GM12878 (cell line): ENCODE measurements around the gene PPP6R1.

Experiments used
- EP300 ChIP-seq, 2 experiments: fragments of 150-350 bp in 1 of 2; IDR thresholded peaks; 2 replicates each; pipeline ENCODE4 v1.6.1; 2011 to 2012; ENCODE audit warnings: low read depth in 2 of 2, low read length in 2 of 2, borderline replicate concordance in 1 of 2, improper control_type of control experiment in 1 of 2, inconsistent platforms in 1 of 2; ENCODE audit not compliant: control insufficient read depth in 1 of 2
- RAD51 ChIP-seq: fragments of 450-650 bp; IDR thresholded peaks from 2 replicates; pipeline ENCODE4 v1.6.1; 2016; ENCODE audit warnings: moderate library complexity, mild to moderate bottlenecking, inconsistent platforms
- RBBP5 ChIP-seq: fragments of 200-600 bp; sonication (generic); conservative IDR thresholded peaks from 2 replicates; pipeline ENCODE4 v1.6.1; 2016
- SPI1 ChIP-seq: IDR thresholded peaks from 2 replicates; pipeline ENCODE4 v1.6.1; 2011; ENCODE audit warnings: low read depth, mild to moderate bottlenecking, low read length, moderate library complexity, borderline replicate concordance; ENCODE audit not compliant: insufficient read depth
- SRF ChIP-seq, 2 experiments: IDR thresholded peaks; 2 replicates each; pipeline ENCODE4 v1.6.1; 2011; ENCODE audit warnings: low read depth in 2 of 2, low read length in 2 of 2, mild to moderate bottlenecking in 1 of 2, moderate library complexity in 1 of 2
- TAF1 ChIP-seq: IDR thresholded peaks from 2 replicates; pipeline ENCODE4 v1.6.1; 2011; ENCODE audit warnings: mild to moderate bottlenecking, low read depth, low read length, borderline replicate concordance
- TF ChIP-seq, protein P1 (sequence below), 3 experiments: IDR thresholded peaks in 2 of 3; conservative IDR thresholded peaks in 1 of 3; 2 replicates each; pipeline ENCODE4 v1.5.1; 2011; ENCODE audit warnings: low read depth in 3 of 3, low read length in 3 of 3, mild to moderate bottlenecking in 3 of 3, control low read depth in 2 of 3, moderate library complexity in 2 of 3, inconsistent platforms in 1 of 3, mixed read lengths in 1 of 3; ENCODE audit not compliant: control insufficient read depth in 2 of 3, insufficient read depth in 1 of 3; ENCODE audit errors: extremely low read depth in 1 of 3

DNA sequence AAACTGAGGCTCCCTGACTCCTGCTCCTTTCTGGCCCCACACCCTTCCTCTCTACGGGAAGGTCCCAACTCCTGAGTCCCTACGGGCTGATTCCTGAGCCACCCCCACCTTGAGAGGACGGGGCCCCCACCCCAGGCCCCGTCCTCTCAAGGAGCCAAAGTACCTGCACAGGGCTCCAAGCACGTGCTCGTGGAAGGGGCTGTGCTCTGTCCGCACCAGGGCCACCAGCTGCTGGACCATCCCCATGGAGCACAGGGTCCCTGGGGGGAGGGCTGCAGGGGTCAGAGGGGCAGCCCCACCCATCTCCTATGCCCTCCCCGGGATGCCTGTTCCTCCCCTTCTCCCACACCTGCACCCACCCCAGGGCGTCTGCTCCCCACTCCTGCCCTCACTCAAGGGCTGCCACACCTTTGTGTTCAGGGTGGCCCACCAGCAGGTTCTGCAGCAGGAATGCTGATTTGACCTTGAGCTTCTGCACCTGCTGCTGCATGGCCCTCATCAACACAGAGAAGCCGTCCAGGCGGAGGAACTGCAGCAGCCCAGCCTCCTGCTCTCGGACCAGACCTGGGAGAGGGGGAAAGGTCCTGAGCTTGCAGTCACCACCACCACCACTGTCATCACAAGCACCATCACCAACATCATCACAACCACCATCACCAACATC is 7.0 kb upstream of the PPP6R1 start:
- TF ChIP-seq RAD51 (no peak), RBBP5 (no peak), SRF (IDR thresholded peaks at IDR 0.05; ENCODE audit: low read depth in 2 of 2, low read length in 2 of 2) (no peak), TAF1 (no peak), SPI1 (no peak), EP300 (IDR thresholded peaks at IDR 0.05; ENCODE audit: borderline replicate concordance in 1 of 2, control insufficient read depth in 1 of 2, low read depth in 2 of 2, low read length in 2 of 2) (no peak)
- TF ChIP-seq, protein P1, sequence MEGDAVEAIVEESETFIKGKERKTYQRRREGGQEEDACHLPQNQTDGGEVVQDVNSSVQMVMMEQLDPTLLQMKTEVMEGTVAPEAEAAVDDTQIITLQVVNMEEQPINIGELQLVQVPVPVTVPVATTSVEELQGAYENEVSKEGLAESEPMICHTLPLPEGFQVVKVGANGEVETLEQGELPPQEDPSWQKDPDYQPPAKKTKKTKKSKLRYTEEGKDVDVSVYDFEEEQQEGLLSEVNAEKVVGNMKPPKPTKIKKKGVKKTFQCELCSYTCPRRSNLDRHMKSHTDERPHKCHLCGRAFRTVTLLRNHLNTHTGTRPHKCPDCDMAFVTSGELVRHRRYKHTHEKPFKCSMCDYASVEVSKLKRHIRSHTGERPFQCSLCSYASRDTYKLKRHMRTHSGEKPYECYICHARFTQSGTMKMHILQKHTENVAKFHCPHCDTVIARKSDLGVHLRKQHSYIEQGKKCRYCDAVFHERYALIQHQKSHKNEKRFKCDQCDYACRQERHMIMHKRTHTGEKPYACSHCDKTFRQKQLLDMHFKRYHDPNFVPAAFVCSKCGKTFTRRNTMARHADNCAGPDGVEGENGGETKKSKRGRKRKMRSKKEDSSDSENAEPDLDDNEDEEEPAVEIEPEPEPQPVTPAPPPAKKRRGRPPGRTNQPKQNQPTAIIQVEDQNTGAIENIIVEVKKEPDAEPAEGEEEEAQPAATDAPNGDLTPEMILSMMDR (IDR thresholded peaks at IDR 0.05 in 2 of 3, conservative IDR thresholded peaks at IDR 0.05 in 1 of 3; ENCODE audit: control insufficient read depth in 2 of 3, extremely low read depth in 1 of 3, insufficient read depth in 1 of 3, low read depth in 3 of 3, low read length in 3 of 3), result no peak
